ENCODE data around the gene TMPRSS6.

GRCh38 chr22:37056246-37056645, 53.3 kb downstream of the TMPRSS6 start:
- TF ChIP-seq EGR1 (IDR thresholded peaks at IDR 0.05; ENCODE audit: low read depth) (no peak), CTCF (IDR thresholded peaks at IDR 0.05 in 2 of 3, conservative IDR thresholded peaks at IDR 0.05 in 1 of 3; ENCODE audit: borderline replicate concordance in 1 of 3, insufficient read depth in 1 of 3, low read depth in 2 of 3, low read length in 2 of 3) (no peak), ZNF274 (IDR thresholded peaks at IDR 0.05; ENCODE audit: low read depth, low read length) (no peak), POLR2A (IDR thresholded peaks at IDR 0.05; ENCODE audit: borderline replicate concordance, extremely low read depth, insufficient read depth, insufficient read length) (no peak), EZH2 (IDR thresholded peaks at IDR 0.05) (no peak), POLR2AphosphoS5 (IDR thresholded peaks at IDR 0.05; ENCODE audit: low read depth, low read length) (no peak), EZH2phosphoT487 (IDR thresholded peaks at IDR 0.05; ENCODE audit: borderline replicate concordance) (no peak), CEBPB (IDR thresholded peaks at IDR 0.05; ENCODE audit: low read depth) (no peak)

Measured in HCT116 (cell line).